22Rv1 (cell line): Measurements from ENCODE around the gene PFN3.
"Not testable (repeated sequence)": the region's sequence is repeated elsewhere in the genome, so short reads cannot be mapped to it uniquely, and the experiment has no call there.

Source experiments
- CTCF ChIP-seq: fragments of 450-650 bp; IDR thresholded peaks from 2 replicates; pipeline ENCODE4 v1.5.1; 2017; ENCODE audit warnings: mild to moderate bottlenecking
- ZFX ChIP-seq: fragments of 450-650 bp; IDR thresholded peaks from 2 replicates; pipeline ENCODE4 v1.6.1; 2017; ENCODE audit warnings: antibody characterized with exemption, borderline replicate concordance

GRCh38 chr5:177417081-177417480, 16.6 kb upstream of the PFN3 start:
- TF ChIP-seq CTCF, ZFX: not testable (repeated sequence)
